Amygdala (tissue), 56 donors: ENCODE measurements around the gene GOLGA1.
"Not testable (repeated sequence)": the region's sequence is repeated elsewhere in the genome, so short reads cannot be mapped to it uniquely, and the experiment has no call there.

Source experiments
- DNase-seq, 56 donors: peaks; one replicate each; lab custom pipeline; 2025; lab: John Stamatoyannopoulos, UW

The GOLGA1 gene

DNA sequence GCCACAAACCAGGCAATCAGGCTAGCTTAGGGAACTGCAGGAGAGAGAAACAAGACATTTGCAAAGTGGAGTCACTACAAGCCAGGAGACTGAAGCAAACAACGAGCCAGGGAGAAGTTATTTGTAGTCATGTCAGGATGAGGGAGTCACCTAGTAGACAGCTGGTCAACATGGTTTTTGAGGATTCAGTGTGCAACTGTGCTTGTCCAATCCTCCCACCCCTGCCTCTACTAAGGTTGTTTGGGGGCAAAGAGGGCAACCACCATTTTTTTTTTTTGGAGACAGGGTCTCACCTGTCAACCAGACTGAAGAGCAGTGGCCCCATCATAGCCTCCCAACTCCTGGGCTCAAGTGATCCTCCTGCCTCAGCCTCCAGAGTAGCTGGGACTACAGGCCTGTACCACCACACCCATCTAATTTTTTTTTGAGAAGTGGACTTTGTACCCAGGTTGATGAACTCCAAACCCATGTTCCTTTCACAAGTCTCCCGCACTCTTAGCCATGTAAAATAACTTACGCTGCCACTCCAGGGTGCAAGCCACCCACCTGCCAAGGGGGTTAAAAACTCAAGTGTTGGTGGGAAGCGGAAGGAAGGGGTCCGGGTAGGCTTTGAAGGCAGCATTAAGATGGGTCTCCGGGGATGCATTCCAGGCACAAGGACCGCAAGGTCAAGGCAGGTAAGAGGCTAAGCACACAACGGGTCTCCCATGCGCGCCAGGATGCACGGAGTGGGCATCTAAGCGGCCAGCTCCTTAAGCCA, 80.1 kb downstream of the GOLGA1 start:
- no peak for DNase-seq

DNA sequence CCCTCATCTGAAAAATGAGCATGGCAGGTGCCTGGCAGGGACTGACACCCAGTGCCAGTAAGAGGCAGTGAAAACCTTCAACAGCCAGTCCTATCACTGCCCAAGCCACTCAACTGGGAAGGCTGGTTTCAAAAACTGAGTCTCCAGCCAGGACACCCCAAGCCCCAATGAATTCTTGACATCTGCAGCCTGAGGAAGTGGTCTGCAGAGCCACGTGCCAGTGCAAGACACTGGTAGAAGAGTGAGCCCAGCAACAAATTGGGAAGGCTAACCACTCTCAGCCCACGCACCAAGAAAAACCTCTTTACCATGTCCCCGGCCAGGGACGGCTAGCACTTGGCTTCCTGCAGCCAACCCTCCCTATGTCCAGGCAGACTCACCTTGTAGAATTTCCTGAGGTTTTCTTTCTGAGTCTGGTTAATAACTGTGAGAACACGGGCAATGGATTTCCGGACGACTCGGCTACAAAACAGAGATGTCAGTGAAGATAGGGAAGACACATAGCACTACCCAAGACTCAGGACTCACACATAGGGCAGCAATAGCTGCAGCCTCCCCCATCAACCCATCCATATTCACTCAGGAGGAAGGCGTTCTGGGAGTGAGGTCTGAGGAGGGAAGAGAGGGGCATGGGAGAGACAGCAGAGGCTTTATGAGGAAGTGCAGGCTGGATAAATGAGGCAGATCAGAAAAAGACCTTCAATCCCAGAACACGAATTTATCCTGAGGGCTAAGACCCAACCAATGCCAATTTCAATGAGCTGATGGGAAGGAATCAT, 80.9 kb downstream of the GOLGA1 start:
- DNase-seq = no peak

DNA sequence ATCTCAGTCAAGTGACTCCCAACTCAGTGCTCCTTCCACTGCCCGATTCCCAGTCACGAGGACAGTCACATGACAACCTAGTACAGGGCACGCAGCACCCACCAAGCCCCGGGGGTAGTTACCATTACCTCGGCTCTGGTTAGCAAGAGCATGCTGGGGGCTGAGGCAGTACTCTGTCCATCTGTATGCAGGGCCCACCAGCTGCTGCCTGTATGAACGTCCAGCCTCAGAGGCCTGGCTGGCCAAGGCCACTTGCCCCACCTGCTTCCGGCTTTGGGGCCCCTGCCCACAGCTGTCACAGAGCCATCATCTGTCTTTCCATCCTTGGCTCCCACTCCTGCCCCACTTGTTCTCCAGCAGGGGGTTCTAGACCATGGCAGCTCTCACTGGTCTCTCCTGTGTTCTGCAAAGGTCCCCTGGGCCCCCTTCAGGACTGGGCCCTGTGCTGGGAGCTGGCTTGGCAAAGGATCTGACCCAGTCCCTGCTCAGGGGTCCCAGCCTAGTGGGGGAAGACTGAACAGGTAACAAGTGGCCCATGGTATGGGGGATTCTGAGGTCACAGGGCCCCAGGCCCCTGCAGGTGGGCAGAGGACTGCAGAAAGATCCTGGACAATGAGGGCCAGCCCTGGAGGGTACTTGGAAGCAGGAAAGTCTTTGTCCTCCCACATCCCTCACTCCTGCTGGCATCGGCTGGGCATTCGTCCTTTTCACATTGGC, 82.4 kb downstream of the GOLGA1 start:
- no peak for DNase-seq

DNA sequence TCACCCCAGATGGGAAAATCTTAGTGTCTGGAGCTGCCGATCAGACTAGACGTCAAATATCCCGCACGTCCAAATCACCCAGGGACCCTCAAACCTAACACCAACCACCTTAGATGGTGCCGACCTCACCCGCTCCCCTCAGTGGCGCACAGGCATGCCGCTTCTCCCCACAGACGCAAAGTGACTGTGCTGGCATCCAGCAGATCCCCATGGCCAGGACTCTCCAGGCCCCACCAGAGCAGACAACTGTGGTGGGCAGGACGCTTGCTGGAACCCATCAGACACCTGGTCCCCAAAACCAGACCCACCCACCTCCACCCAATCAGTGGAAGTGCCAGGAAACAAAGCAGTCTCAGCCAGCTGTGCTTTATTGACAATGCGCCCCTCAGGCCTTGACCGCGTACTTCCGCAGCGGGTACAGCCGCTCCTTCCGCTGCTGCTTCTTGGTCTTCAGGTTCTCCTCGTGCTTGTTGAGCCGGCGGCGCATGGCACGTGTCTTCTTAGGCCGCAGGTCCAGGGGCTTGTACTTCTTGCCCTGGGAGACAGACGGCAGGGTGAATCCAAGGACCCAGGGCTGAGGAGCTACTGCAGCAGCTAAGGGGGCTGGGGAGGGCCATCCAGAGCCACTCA, 83.2 kb downstream of the GOLGA1 start:
- DNase-seq = no peak

DNA sequence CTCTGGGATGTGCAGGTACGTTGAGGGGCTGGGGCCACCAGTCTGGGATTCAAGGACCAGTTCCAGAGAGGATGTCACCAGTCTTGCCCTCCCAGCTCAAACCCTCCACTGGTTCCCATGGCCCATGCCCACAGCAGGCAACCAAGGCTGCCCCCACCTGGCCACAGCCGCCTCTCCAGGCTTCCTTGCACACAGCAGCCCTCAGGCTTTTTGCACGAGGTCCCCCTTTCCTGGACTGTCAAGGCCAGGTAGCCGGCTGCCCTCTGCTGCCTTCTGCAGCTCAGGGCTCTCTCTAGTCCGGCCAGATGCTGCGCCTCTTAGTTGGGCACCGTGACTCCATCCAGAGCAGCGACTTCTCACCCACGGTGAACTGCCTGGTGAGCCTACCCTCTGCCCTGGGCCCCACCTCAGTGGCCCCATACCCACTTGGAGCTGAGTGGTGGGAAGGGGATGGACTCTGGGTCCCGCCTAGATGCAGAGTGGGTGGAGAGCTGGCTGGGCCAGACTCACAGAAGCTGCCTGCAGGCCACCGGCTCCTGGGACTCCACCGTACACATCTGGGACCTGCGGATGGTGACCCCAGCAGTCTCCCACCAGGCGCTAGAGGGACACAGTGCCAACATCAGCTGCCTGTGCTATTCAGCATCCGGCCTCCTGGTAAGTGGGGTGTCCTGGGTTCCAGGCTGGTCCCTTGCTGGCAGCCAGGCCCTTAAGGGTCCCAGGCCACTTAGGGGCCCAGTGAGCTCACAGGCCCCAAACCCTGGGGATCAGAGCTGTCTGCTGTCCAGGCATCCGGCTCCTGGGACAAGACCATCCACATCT, 84.7 kb downstream of the GOLGA1 start:
- DNase-seq = peak in 1 of 56 donors; percentile 11

DNA sequence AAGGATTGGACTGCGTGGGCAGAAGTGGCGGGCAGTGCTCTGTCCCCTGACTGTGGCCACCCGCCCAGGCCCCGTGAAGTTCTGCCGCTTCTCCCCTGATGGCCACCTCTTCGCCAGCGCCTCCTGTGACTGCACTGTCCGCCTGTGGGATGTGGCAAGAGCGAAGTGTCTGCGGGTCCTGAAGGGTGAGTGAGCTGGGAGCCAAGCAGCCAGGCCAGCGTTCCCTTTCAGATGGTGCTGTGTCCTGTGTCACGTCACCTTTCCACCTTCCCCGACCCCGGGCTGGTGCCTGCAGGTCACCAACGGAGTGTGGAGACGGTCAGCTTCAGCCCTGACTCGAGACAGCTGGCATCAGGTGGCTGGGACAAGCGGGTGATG, 85.3 kb downstream of the GOLGA1 start:
- DNase-seq = no peak

DNA sequence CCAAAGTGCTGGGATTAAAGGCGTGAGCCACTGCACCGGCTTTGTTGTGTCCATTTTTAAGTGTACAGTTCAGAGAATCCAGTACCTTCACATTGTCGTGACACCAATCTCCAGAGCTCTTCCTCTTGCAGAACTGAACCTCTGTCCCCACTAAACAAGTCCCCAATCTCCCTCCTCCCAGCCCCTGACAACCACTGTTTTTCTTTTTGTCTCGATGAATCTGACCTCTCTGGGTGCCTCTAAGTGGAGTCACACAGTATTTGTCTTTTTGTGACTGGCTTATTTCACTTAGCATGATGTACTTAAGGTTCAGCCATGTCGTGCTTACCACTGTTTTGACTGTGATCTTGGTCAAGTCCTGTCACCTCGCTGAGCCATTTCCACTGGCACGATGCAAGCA, 86.1 kb downstream of the GOLGA1 start:
- DNase-seq = no peak

DNA sequence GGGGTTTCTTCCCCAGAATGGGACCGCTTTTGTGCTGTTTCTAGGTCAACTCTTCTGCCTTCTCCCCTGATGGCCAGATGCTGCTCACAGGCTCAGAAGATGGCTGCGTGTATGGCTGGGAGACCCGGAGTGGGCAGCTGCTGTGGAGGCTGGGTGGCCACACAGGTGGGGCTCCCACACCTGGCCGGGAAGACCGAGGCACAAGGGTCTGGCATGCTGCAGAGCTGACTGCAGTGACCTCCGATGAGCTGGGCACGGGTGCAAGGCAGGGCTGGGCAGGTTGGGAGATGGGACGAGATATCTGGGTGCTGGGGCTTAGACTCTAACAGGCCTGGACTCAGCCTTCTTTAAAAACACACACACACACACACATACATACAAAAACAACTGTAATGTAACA, 86.7 kb downstream of the GOLGA1 start:
- DNase-seq = no peak

DNA sequence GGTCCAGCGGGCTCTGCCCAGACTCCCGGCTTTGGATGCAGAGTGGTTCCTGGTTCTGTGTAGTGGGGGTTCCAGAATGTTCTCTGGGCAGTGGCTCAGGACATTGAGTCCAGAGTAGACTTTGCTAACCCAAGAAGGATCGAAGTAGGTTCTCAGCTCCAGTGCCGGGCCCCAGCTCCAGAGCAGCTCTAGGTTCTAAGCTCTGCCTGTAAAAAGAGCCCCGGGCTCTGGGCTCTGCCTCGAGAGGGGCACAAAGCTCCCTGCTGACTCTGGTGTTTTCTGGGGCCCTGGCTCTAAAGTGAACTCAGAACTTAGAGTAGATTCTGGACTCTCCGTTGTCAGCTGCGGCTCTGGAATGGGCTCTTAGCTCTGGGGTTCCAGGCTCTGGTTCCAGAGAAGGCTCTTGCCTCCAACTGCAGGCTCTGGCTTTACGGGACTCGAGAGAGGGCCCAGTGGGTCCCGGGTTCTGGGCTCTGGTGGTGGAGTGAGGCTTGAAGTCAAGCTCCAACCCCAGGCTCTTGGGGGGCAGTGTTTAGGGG, 87.2 kb downstream of the GOLGA1 start:
- DNase-seq = peak in 1 of 56 donors; percentile 73

DNA sequence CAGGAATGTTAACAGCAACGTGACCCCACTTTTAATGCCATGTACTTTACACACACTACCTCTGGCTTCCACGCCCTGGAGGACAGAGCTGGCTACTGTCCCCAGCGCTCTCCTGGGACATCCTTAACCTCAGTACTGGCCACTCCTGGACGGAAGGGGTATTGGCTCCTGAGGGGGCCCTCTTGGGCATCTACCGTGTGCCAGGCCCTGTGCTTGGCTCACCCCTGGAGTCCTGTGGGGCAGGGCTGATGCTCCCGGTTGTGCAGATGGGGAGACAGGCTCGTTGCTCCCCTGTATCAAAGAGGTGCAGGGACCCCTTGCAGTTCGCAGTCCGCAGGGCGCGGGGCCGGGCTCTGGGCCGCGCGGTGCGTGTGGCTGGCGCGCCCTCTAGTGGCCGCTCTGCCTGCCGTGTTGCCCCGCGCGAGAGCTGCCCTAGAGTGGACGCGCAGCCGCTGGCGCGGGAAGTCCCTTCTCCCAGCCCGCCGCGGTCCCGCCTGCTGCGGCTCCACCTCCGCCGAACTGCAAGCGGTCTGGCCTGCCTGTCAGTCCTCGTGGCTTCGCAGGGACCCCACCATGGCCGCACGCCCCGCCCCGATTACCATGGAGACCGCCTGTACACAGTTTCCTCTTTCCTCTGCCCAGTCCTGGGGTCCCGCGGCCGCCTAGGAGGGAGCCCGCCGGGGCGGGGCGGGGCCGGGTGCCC, 87.9 kb downstream of the GOLGA1 start, which contains the start of gene WDR38:
Gene WDR38 (plus strand): TSS at position 632 of the 703 bp plus-strand sequence. CDS start 72 bp downstream, outside the sequence.
- peak in 44 of 56 donors; percentile 6 to 82 (median 50) for DNase-seq

DNA sequence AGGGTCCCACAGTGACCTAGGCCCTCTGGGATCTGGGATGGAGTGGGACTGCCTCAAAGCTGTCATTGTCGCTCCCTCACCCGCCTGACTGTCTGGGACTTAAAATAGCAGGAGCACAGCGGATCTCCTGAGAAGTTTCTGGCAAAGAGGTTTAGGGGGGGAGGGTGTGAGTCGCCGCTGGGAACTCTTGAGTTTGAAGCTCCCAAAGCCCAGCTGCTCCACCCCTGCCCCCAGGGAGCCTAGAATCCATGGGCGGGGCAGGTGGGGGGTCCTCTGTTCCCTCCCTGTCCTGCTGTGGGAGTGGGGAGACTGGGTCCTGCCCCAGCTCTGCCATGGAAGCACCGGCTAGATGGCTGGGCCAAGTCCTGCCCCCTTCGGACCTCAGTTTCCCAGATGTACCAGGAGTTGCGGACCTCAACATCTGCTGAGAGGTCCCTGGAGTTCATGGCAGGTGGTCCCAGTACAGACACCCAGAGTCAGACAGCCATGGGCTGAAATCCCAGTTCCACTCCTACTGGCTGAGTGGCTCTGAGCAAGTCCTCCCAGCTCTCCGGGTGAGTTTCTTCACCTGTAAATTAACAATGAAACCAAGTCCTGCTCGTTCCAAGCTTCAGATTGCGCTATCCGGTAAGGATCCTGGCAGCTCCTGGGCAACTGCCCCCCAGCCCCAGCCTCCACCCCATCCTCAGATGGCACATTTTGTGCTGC, 88.6 kb downstream of the GOLGA1 start:
- DNase-seq = no peak

DNA sequence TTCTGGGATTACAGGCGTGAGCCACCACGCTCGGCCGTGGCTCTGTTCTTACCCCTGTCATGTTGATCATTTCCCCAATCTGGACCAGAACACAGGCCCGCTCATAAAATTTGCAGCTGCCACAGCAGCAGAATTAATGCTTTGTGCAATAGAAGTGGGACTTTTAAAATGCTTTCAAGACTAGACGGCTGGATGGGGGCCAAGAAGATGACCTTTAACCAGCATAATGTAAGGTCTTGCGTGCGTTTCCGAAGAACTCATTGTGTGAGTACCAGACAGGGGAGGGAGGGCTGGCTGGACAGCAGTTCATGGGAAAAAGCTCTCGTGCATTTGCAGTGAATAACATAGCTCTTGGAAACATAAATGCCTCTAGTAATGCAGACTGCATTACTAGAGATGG, 91.1 kb downstream of the GOLGA1 start:
- no peak for DNase-seq

DNA sequence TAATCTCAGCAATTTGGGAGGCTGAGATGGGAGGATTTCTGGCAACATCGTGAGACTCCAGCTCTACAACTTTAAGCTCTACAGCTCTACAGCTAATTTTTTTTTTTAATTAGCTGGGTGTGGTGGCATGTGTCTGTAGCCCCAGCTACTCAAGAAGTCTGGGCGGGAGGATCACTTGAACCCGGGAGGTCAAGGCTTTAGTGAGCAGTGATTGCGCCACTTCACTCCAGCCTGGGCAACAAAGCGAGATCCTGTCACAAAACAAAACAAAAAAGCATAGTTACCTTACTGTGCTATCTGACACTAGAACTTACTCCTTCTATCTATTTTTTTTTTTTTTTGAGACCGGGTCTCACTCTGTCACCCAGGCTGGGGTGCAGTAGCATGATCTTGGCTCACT, 93.9 kb downstream of the GOLGA1 start:
- DNase-seq = no peak

DNA sequence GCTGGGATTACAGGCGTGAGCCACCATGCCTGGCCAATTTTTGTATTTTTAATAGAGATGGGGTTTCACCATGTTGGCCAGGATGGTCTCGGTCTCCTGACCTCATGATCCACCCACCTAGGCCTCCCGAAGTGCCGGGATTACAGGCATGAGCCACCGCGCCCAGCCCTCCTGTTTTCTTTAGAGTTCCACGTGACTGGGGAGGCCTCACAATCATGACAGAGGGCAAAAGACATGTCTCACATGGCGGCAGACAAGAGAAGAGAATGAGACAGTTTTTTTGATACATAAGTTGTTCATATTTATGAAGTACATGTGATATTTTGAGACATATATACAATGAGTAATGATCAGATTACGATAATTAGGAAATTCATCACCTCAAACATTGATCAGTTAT, 94.4 kb downstream of the GOLGA1 start:
- not testable (repeated sequence) for DNase-seq

DNA sequence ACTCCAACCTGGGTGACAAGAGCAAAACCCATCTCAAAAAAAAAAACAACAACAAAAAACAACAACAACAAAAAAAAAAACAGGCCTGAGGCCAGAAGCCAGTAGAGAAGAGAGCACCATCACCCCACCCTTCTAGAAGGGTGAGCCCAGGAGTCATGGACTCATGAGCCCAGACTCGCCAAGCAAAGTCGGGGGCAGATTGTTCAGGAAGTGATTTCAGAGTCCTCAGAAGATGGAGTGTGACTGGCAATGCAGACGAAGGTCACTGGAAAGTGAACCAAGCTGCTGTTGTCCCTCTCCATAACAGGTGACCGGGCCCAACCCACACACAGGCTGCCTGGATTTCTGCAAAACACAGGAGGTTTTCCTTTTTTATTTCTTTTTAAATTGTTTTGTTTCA, 96.6 kb downstream of the GOLGA1 start:
- no peak for DNase-seq

DNA sequence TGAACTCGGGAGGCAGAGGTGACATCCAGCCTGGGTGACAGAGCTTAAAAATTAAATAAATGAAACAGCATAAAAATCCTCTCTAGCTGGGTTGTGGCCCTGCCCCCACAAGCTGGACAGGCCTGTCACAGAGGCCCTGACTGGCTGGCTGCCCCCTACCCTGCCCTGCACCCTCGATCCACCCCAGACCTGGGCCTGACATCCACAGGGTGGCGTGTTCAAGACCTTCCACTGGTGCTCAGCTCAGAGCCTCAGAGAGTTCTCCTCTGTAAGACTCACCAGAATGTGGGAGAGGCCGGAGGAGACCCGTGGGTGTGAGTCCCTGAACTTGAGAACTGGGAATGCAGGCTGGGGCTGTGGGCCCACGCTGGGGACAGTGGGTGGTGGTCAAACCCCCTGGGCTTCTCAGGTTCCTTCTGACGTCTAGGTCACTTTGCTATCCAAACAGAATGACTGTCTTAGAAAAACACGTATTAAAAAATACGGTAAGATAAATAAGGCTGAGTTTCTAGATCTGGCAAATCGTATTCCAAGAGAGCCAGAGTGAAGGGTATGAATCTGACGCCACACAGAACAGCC, 97.3 kb downstream of the GOLGA1 start:
- no peak for DNase-seq

DNA sequence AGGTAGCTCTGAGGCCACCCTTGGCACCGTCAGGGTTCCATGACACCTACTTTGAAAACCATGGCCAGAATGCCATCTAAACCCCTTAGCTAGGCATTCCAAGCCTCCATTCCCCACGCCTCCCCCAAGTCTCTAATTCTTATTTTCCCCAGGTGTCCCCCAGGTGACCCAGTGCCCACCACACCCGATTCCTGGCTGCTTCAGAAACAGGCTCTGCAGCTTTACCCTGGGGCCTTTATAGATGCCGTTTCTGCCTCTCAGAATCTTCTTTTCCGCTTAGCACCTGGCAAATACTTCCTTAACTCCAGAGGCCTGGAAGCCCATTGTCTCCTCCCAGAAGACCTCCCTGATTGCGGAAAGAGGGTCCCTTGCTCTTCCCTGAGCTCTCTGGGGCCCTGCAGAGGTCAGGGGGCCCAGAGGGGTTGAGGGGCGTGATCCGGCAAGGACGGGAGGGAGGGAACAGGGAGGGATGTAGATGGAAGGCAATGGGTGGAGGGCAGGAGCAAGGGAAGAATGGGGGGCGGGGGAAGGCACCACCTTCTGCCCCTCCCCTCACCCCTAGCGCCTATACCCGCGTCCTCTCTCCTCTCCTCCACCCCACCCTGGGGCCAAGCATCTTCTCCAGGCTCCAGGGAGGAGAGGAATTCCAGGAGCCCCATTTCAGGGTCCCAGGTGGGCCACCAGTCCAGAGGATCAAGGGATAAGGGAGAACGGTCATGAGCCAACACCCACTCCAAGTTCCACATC, 99.6 kb downstream of the GOLGA1 start:
- DNase-seq = no peak
